Right forelimb (tissue), 1 donor: ENCODE measurements around the gene CCDC134.
"Not testable (repeated sequence)": the region's sequence is repeated elsewhere in the genome, so short reads cannot be mapped to it uniquely, and the experiment has no call there.

Experiments
- DNase-seq: peaks from one replicate; pipeline ENCODE4 v3.0.0-alpha.2; 2018

Gene CCDC134

DNA sequence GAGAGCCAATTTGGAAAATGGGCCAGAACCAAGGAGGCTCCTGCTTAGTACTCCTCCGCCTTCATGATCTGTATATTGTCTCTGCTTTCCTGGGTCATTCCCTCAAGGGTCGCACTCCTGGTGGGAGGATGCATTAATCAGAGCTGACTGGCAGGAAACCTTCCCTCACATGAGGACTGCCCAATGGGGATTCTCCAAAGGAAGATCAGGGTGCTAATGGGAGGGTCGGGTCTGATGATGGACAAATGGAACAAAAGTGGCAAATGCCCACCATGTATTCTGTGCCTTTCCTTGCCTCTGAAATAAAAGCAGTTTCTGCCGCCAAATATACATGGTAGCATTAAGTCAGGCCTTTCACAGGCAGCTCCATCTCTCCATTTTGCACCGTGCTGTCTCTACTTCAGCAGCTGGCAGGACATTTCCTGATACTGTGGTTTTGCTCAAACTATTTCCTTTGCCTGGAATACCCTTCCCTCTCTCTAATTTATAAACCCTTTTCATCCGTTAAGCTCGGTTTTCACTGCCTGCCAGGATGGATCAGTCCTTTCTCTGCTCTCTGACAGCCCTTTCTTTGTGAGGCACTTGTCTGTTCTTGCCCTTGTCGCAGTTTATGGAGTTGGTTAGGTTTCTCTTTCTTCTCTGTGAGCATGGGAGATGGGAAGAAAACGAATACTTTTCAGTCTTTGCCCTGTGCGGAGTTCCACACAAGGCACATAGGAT, 45.9 kb downstream of the CCDC134 start:
- no peak for DNase-seq

DNA sequence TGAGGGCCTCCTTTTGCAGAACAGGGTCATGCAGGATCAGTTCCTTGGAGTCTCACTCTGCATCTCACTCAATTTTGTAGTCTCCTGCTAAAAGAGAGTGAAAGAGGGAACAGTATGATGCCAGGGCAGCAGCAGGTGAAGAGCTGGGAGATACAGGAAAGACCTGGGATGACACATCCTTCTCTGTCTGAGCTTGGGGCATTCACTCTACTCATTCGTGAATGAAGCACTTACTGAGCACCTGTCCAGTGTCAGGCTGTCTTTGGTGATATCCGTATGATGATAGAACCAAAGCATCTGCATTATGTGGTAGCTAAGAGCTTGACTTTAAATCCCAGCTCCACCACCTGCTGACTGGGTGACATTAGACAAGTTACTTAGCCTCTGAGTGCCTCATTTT, 46.8 kb downstream of the CCDC134 start:
- DNase-seq: no peak

DNA sequence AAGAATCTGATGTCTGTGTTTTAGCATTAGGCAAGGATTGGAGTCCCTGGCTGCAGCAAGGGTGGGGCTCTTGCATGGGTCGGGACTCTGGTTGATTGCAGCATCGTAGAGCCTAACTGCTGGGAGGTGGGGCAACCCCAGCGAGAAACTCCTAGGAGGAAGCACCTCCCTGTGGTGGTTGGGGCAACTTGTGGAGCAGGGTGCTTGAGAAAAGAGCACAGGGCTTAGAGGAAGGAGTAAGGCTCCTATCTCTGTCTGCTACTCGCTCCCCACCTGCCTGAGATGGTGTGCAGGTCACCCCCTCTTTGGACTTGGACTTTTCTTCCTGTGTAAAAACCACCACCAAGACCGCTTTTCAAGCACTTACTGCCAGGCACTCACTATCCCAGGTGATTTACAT, 48.0 kb downstream of the CCDC134 start:
- no peak for DNase-seq

DNA sequence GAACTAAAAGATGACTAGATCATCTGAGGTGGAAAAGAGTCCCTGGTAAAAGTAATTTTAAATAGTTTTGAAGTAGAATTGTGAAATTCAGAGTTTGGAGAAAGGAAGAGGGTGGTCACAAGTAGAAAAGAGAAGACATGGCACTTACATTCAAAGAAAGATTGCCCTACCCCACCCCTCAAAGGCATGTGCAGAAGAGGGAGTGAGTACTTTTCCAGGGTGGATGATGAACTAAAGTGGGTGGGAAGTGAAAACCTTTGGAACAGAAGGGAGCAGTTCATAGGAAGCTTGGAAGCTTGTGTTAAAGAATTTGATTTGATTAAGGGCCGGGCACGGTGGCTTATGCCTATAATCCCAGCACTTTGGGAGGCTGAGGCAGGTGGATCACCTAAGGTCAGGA, 56.0 kb downstream of the CCDC134 start:
- no peak for DNase-seq

DNA sequence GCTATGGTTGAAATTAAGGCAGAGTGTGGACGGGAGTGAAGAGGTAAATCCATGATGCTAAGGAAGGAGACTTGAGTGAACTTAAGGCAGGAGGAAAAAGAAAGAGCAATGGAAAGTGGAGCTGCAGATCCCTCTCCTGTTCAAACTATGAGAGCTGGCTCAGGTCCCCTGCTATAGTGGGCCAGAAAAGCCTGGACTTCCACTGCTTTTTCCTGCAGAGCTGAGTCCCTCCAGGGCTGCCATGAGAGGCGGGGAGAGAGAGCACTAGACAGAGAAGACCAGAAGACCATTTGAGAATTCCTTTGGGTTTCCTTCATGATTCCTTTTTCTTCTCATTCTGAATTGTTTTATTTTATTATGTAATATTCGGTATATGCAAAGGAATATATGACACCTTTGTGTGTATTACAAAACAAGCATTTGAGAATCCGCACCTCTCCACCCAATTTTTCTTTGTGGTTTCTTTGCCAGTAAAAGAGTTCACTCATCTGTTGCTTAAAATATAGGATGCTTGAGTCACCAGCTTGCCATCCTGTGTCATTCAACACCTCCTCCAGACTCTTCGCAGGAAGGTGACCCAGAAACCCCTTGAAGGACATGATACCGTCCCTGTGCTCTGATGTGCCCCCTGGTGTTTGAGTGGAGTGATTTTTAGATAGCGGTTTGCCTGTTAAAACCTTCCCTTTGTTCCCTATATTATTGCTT, 56.8 kb downstream of the CCDC134 start:
- DNase-seq: peak; percentile 51

DNA sequence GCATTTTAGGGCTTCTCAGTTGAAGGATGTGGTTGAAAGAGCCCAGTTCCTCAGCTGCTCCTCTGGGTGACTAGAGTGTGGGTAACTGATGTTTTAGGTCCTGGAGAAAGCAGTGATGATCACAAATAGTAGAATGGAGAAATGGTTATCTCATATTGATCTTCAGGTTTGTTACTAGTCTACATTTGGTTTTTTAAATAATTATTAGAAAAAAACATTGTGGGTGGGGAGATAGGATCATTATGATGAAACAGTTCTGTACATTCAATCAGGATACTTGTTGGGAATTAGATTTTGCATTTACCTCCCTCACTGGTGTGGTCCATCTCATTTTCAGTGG, 57.4 kb downstream of the CCDC134 start:
- no peak for DNase-seq

DNA sequence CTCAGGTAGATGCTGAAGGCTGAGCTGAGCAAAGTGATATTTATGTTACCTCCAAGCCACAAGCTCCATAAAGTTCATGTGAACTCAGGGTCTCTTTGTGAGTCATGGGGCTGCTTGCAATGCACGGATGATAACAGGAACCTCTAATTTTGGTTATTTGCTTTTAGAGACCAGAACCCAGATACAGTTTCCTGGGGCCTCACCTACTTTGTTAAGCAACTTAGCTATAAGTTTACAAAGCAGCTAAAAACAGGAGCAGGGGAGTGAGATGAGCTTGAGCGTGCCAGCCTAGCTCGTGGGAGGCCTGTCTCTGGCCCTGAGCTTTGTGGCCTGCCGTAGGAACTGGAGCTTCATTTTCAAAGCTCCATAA, 61.7 kb downstream of the CCDC134 start:
- DNase-seq: no peak

DNA sequence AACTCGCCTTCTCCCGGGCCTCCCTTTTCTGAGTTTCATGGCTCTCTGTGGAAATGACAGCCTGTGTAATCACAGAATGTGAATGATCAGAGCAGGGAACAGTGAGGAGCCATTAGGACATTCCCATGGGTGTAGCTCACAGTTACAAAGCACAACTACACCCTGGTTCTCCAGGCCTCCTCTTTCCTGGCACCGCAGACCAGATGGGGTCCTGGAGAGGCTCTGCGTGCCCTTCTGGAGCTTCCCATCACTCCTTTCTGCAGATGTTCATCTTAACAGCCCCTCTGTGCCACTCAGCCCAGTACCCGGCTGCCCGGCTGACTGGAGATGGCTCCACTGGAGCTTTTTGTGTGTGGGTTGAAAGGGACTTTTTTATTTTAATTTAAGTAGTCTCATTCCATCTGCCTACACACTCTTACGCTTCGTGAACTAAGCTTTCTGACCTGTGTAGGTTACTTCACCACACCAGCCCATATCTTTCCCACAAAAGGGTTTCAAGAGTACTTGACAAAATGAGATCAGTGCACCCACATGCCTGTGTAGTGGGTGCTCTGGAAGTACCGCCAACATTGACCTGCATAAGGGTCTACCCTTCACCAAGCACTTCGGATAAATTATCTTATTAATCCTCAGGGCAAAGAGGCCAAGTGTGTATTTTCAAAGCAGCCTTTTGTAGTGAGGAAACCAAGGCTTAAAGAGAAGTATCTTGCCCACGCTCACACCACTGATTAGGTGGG, 62.2 kb downstream of the CCDC134 start:
- DNase-seq: no peak

DNA sequence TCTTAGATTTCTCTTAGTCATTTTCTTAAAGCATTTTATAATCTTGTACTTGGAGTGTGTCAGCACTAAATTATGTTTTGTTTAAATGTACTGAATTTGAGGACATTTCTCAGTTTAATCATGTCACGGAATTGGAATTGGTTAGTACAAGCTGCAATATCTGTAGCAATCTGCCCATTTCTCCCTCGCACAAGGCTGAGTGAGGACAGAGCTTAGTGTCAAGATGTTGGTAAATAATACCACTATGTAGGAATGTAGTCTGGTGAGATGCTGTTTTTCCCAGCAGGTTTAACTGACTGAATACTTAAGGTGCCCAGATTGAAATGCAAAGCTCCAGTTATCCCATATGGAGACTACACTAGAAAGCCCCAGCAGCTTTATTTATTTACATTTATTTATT, 63.0 kb downstream of the CCDC134 start:
- DNase-seq: no peak

DNA sequence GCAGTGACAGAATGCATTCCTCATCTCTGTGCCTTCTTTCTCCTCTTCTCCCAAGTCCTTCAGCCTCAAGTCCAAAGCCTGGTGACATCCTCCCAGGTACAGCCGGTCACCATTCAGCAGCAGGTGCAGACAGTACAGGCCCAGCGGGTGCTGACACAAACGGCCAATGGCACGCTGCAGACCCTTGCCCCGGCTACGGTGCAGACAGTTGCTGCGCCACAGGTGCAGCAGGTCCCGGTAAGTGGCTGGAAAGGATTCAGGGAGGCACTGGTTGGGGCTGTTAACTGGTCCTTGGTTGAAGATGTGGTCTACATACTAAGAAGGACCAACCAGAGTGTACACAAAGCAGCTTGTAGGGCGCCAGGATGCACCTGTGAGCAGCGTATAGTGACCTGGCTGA, 68.1 kb downstream of the CCDC134 start:
- no peak for DNase-seq

DNA sequence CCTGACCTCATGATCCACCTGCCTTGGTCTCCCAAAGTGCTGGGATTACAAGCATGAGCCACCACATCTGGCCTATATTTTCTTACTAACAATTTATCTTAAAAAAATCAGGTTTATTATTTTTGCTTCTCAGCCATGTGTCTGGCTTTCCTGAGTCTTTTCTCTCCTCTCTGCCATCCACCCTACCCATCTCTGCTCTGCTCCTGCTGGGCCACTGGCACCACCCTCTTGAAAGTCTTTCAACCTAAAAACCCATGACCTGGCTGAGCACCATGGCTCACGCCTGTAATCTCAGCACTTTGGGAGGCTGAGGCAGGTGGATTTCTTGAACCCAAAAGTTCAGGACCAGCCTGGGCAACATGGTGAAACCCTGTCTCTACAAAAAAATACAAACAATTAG, 69.6 kb downstream of the CCDC134 start:
- DNase-seq: not testable (repeated sequence)

DNA sequence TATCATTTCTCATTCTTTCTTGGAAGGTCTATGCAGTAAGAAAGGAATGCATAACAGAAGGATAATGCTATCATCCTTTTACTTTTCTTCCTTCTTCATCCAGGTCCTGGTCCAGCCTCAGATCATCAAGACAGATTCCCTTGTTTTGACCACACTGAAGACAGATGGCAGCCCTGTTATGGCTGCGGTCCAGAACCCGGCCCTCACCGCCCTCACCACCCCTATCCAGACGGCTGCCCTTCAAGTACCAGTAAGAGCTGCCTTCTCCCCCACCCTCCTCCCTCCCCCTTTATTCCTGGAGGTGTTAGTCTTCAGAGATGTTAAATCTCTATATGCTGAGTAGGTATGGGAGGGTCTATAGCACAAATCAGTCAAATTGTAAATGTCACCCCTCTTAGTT, 70.3 kb downstream of the CCDC134 start:
- no peak for DNase-seq

DNA sequence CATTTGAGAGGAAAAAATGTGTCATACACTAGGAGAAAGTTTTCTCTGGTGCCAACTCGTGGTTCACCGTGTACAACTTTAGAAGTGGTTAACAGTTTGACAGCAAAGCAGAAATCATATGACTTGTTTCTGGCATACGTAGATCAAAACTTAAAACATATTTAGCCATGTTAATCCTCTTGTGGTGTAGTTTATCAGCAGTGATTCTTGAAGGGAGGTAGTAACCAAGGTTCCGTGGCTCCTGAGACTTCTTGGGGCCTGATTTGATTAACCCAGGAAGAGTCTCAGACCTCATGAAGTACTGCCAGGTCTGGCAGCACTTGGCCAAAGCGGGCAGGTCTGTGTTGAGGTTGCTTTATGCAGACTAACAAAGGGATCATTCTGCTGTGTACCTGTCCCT, 72.9 kb downstream of the CCDC134 start:
- DNase-seq: no peak

DNA sequence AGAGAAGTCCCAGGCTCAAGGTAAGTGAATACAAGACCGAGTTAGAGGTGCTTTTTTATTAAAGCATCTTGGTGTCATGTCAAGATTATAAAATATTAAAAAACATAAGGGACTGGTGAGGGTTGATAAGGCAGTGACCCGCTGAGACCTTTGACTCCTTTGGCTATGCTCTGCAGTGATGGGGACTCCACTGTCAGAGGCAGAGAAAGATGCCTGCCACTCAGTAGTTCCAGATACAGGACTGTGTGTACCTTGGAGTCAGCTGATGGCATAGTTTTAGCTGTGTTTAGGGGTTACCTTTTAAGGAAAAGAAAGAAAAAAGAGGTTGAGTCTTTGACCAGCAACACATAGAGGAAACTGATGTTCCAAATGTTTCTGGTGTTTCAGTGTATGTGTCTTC, 73.6 kb downstream of the CCDC134 start:
- no peak for DNase-seq

DNA sequence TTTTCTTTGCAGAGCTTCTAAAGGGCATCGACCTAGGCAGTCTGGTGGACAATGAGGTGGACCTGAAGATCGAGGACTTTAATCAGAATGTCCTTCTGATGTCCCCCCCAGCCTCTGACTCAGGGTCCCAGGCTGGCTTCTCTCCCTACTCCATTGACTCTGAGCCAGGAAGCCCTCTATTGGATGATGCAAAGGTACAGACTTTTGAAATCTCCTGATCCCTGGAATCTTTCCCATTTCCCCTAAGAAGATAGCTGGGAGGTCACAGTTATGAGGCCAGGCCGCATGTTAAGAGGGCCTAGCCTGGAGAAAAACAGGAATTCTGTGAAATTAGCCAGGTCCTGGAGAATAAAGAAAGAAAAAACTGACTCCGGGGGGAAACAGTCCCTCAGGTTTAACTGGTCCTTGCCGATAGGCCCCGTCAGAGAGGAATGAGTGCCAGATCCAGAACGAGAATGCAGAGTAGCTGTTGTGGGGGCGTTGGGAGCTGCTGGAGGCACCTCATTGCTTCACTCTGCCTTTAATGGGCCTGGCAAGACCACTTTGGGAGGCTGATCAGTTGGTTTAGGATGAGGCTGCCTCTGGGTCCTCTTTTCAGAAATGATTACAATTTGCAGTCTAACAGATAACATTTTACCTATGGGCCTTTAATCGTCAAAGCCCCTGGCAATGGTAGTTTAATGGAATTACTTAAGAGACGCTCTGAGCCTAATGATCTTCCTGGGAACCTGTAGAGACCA, 75.2 kb downstream of the CCDC134 start:
- no peak for DNase-seq
